NB4 (cell line): Measurements from ENCODE around the gene COA1.
A peak's percentile ranks its signal among the peaks of the same experiment; 100 is the strongest.
"Not testable (repeated sequence)": the region's sequence is repeated elsewhere in the genome, so short reads cannot be mapped to it uniquely, and the experiment has no call there.

Experiments
- DNase-seq: peaks from one replicate; pipeline ENCODE4 v3.0.0; 2010; ENCODE audit warnings: low read depth
- H3K4me3 ChIP-seq: one replicate; pipeline ENCODE4 v1.5.1; 2011; ENCODE audit warnings: mild to moderate bottlenecking, low read depth, low read length, moderate library complexity
- MYC ChIP-seq: IDR thresholded peaks from 2 replicates; pipeline ENCODE4 v1.6.1; 2011; ENCODE audit warnings: low read depth, low read length
- POLR2A ChIP-seq: IDR thresholded peaks from 2 replicates; pipeline ENCODE4 v1.6.1; 2011; ENCODE audit warnings: mild to moderate bottlenecking; ENCODE audit not compliant: insufficient read length; ENCODE audit errors: extremely low read depth
- TF ChIP-seq, protein P1 (sequence below): IDR thresholded peaks from one replicate; pipeline ENCODE4 v1.5.1; 2012; ENCODE audit warnings: low read depth, low read length
- TF ChIP-seq, protein P2 (sequence below): IDR thresholded peaks from 2 replicates; pipeline ENCODE4 v1.6.1; 2011; ENCODE audit warnings: low read depth, low read length

Gene COA1

DNA sequence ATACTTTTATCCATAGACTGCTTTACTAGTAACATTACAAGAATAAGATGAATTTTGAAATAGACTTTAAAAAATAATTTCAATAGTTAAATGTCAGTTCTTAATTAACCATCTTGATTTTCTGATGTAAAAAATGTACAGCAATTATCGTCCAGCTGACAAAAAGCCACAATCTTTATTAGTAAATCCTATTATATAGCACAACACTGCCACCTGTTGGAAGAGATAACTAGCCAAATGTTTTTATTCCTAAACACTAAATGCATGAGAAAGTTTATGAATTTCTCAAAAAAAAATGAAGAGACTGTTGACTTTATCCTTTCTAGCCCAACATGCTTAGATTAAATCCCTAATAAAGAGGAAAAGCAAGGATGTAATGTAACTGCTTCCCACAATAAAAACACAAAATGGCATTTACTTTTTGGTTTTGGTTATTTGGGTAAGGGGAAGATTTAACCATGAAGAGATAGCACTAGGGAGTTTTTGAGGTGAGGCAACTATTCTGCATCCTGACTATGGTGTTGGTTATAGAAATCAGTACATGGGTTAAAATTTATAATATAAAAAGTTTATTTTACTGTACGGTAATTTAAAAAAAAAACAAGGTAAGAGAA is 8.0 kb downstream of the COA1 start:
- no peak for TF ChIP-seq POLR2A
- TF ChIP-seq, protein P1, sequence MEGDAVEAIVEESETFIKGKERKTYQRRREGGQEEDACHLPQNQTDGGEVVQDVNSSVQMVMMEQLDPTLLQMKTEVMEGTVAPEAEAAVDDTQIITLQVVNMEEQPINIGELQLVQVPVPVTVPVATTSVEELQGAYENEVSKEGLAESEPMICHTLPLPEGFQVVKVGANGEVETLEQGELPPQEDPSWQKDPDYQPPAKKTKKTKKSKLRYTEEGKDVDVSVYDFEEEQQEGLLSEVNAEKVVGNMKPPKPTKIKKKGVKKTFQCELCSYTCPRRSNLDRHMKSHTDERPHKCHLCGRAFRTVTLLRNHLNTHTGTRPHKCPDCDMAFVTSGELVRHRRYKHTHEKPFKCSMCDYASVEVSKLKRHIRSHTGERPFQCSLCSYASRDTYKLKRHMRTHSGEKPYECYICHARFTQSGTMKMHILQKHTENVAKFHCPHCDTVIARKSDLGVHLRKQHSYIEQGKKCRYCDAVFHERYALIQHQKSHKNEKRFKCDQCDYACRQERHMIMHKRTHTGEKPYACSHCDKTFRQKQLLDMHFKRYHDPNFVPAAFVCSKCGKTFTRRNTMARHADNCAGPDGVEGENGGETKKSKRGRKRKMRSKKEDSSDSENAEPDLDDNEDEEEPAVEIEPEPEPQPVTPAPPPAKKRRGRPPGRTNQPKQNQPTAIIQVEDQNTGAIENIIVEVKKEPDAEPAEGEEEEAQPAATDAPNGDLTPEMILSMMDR, result peak; percentile 29
- TF ChIP-seq, protein P2, sequence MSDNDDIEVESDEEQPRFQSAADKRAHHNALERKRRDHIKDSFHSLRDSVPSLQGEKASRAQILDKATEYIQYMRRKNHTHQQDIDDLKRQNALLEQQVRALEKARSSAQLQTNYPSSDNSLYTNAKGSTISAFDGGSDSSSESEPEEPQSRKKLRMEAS, result no peak
- no peak for TF ChIP-seq MYC
- peak; percentile 66 for DNase-seq

DNA sequence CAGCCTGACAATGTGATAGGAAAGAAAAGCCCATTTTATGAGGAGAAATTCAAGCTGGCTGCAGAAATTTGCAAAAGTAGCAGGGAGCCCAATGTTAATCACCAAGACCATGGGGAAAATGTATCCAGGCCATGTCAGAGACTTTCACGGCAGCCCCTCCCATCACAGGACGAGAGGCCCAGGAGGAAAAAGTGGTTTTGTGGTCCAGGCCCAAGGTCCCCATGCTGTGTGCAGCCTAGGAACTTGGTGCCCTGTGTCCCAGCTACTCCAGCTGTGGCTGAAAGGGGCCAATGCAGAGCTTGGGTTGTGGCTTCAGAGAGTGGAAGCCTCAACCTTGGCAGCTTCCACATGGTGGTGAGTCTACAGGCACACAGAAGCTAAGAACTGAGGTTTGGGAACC is 12.7 kb downstream of the COA1 start:
- no peak for TF ChIP-seq MYC
- TF ChIP-seq, protein P1, result no peak
- TF ChIP-seq, protein P2, result no peak
- TF ChIP-seq POLR2A, result no peak
- H3K4me3 ChIP-seq, result no peak overlapping the region
- no peak for DNase-seq

More for the DNA sequence above, 8.0 kb downstream of the COA1 start:
- H3K4me3 ChIP-seq, result no peak overlapping the region

DNA sequence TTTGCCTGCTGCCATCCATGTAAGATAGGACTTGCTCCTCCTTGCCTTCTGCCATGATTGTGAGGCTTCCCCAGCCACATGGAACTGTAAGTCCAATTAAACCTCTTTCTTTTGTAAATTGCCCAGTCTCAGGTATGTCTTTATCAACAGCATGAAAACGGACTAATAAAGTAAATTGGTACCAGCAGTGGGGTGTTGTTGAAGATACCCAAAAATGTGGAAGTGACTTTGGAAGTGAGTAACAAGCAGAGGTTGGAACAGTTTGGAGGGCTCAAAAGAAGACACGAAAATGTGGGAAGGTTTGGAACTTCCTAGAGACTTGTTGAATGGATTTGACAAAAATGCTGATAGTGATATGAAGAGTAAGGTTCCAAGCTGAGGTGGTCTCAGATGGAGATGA is 13.4 kb downstream of the COA1 start:
- DNase-seq, H3K4me3 ChIP-seq: not testable (repeated sequence)

DNA sequence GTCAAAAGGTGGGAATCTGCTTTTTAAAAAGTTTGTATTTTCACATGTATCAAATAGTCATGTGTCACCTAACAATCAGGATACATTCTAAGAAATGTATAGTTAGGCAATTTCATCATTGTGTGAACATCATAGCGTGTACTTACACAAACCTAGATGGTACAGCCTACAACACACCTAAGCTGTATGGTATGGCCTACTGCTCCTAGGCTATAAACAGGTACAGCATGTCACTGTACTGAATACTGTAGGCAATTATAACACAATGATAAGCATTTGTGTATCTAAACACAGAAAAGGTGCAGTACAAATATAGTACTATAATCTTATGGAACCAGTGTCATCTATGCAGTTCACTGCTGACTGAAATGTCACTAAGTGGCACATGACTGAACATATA is 17.8 kb downstream of the COA1 start:
- TF ChIP-seq, protein P2, result no peak
- TF ChIP-seq POLR2A, result no peak
- TF ChIP-seq, protein P1, result no peak
- TF ChIP-seq MYC, result no peak
- no peak overlapping the region for H3K4me3 ChIP-seq
- DNase-seq, result no peak

DNA sequence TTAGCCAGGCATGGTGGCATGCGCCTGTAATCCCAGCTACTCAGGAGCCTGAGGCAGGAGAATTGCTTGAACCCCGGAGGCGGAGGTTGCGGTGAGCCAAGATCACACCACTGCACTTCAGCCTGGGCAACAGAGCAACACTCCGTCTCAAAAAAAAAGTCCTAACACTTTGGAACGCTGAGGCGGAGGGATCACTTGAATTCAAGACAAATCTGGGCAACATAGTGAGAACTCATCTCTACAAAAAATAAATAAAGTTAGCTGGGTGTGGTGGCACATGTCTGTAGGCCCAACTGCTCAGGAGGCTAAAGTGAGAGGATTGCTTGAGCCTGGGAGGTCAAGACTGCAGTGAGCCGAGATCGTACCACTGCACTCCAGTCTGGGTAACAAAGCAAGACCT is 21.3 kb downstream of the COA1 start:
- H3K4me3 ChIP-seq, DNase-seq: not testable (repeated sequence)

DNA sequence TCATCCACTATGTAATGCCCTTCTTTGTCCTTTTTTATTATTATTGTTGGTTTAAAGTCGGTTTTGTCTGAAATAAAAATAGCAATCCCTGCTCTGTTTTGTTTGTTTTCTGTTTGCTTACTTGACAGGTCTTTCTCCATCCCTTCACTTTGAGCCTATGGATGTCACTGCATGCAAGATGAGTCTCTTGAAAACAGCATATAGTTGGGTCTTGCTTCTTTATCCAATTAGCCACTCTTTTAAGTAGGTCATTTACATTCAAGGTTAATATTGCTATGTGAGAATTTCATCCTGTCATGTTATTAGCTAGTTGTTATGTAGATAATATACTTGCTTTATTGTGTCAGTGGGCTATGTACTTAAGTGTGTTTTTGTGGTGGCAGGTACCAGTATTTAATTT is 25.8 kb downstream of the COA1 start:
- no peak for DNase-seq
- H3K4me3 ChIP-seq, result no peak overlapping the region
- TF ChIP-seq MYC, result no peak
- TF ChIP-seq, protein P1, result no peak
- no peak for TF ChIP-seq POLR2A
- TF ChIP-seq, protein P2, result no peak

DNA sequence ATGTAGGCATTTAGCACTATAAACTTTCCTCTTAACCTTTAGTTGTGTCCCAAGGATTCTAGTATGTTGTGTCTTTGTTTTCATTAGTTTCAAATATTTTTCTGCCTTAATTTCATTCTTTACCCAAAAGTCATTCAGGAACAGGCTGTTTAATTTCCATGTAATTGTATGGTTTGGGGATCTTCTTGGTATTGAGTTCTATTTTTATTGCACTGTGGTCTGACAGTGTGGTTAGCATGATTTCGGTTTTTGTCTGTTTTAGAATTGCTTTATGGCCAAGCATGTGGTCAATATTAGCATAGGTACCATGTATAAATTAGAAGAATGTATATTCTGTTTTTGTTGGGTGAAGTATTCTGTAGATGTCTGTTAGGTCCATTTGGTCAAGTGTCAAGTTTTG is 26.3 kb downstream of the COA1 start:
- no peak for DNase-seq
- H3K4me3 ChIP-seq, result no peak overlapping the region
- TF ChIP-seq, protein P2, result no peak
- TF ChIP-seq, protein P1, result no peak
- TF ChIP-seq POLR2A, result no peak
- TF ChIP-seq MYC, result no peak
